ENCODE measurements around the gene KRT76.

The KRT76 gene

DNA sequence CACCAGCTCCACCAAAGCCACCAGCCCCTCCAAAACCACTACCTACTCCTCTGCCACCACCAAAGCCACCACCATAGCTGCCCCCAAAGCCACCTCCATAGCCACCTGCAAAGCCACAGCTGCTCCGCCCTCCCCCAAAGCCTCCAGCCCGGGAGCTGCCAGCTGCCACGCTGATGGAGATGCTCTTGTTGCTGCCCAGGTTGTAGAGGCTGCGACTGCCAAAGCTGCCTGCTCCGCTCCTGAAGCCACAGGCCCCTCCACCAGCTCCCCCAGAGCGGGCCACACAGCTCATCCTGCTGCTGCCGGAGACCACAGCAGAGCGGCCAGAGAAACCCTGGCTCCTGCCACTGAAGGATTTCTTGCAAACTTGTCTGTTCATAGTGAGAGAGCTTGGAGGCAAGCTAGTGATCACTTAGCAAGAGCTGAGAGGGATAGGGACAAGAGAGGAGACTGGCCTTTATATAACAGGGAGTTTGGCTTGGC lies at the start of gene KRT76:
KRT76 (minus strand) TSS at position 433 of the 483 bp plus-strand sequence; CDS start at position 379, 54 bp downstream.
- DNase-seq (ENCODE audit: low spot score) = no peak

DNA sequence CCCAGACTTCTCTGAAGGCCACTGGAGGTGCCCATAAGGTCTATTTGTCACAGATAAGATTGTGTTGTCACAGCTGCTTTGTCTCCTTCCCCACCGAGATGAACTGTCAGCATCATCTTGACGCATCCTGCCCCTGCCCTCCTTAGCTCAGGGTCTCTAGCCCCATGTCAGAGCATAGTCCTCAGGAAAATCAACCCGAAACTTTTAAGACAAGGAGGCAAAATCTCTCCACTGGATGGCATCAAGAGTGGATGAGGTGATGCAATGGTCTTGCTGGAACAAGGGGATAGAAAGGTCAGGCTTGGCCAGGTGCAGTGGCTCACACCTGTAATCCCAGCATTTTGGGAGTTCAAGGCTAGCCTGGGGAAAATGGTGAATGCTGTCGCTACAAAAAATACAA lies 48.8 kb upstream of the KRT76 start:
- no peak for DNase-seq (ENCODE audit: low spot score)

DNA sequence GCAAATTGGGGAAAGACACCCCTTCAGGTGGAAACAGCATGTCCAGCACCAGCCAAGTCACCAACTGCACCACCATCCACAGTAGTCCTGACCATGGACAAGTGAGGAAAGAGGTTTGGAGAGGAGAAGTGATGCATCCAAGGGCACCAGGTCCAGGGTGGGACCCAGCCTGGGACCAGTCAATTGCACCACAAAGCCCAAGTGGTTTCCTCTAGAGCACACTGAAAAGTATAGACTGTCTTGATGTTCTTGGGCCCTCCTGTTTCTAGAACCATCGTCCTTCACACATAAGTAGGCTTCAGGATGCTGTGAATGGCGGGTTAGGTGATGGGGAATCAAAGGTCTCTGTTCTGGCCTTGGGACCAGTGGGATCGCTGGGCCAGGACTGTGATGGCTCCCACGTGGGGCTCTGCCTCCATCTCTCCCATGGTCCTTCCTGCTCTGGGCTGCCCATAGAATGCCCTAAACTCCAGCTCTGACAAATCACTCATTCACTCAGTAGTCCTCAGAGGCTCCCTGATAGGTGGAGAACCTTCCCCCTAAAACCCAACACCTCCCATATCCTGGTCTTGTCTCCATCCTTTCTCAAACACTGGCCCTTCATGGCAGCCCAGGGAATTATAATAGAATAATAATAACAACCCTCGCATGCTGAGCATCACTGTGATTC lies 47.7 kb upstream of the KRT76 start:
- DNase-seq (ENCODE audit: low spot score) = no peak

DNA sequence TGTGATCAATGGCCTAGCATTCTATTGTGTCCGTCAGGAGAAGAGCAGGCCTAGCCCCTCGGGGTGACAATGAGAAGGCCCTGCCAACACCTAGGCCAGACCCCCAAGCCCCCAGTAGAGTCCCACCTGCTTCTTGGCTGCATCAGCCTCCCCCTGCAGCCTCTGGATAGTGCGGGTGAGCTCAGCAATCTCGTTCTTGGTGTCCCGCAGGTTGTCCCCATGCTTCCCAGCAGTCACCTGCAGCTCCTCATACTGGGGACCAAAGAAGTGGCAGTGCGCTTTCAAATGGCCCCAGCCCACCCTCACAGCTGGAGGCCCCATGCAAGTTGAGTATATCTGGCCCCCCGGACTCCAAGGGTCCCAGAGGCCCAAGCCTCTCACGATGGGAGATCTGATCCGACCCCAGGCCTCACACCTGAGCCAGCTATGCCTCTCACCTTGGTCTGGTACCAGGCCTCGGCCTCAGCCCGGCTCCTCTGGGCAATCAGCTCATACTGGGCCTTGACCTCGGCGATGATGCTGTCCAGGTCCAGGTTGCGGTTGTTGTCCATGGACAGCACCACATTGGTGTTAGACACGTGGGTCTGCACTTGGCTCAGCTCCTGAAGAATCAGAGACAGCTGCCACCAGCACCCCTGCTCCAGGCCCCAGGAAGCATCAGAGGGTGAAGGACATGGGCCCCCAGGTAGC lies 46.8 kb upstream of the KRT76 start:
- DNase-seq (ENCODE audit: low spot score) = no peak

DNA sequence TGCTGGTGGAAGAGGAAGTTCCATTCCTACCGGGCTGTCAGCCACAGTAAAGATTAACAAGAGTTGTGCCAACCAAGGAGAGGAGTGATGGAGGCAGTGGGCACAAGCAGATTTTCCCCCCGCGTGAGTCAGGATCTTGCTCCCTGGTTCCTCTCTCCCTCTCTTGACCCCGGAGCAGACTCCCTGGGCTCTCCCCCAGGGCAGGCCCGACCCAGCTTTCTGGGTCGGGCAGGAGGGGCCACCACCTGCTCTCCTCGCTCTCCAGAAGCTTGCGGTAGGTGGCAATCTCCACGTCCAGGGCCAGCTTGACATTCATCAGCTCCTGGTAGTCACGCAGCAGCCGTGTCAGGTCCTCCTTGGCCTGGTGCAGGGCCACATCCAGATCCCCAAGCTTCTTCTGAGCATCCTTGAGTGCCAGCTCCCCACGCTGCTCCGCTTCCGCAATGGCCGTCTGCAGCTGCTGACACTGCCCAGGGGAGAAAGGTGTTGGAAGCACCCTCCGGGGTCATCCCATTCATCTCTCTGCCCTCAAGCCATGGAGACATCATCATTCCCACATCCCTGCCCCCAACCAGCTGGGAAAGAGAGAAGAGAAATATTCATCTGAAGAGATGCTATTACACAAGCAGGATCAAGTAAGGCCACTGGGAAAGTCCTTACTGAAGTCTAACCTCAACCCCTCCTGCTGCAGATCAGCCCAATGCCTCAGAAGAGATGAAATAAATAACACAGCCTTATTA lies 45.8 kb upstream of the KRT76 start:
- DNase-seq (ENCODE audit: low spot score) = no peak

DNA sequence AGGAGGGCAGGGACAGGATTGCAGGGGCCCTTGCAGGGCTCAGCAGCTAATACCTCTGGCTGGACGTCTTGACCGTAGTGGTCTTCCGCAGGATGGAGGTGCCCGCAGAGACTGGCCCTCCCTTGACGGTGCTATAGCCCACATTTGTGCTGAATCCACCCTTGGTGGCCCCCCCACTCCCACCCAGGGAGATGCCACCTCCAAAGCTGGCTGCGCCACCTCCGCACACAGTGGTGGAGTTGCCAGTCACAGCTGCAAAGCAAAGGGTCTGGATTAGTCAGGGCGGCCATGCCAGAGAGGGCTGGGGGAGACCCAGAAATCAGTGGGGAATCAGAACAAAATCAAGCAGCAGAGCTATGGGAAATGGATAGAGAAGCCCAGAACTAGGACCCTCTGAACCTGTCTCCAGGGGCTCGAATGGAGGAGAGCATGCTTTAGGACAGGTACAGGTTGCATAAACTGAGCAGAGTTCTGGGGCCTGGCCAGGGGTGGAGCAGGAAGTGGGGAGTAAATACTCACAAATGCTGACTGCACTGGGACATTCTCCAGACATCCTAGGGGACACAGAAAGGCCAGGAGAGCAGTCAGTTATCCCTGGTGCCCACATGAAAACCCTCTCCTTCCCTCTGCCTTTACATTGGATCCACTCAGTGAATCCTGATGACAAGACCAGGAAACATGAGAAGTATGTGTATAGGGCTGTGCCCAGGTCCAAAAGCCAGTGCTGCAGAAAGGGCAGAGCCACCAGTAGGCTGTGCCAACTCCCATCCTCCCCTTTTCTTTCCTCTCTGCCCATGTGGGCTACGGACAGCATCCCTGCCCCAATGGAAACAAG lies 44.9 kb upstream of the KRT76 start:
- DNase-seq (ENCODE audit: low spot score) = no peak

DNA sequence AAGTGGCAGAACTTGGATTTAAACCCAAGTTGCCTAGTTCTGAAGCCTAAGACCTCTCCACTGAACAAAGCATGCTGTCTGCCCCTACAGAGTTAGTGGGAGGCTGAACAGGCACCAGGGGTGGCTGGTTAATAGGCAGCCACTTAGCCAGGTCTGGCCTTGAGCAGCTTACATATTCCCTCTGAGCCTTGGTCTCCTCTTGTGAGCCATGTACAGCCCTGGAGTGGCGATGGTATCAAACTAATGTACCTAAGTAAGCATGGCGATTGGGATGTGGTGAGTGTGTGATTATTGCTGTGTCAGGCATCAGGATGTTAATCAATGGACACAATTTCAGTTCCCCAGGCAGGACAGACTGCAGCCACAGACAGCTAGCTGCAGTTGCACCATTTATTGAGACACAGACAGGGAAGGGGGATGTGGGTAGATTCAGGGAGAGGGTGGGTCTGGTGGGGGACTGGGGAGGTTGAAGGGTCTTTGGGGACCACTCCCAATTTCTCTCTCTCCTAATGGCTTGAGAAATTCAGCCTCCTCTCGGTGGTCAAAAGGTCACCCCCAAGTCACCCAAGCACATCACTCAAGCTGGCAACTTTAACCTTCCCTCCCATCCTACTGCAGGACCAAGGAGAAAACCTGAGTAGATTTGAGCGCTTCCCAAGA lies 44.1 kb upstream of the KRT76 start:
- DNase-seq (ENCODE audit: low spot score) = no peak

DNA sequence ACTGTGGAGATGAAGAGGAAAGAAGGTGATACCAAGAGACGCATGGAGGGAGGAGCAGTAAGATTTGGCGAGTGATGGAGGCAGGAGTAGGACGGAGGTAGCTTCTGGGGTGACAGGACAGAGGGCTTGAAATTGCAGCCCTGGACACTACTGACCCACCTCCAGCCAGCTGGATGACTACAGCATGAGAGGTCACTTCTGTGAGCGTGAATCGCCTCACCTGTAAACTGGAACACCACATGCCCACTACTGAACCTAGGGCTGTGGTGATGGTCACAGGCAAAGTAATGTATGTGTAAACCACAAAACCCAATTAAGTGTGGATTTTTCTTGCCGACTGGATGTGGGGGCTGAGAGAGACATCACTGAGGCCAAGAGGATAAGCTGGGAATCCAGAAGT lies 43.4 kb upstream of the KRT76 start:
- DNase-seq (ENCODE audit: low spot score) = no peak

DNA sequence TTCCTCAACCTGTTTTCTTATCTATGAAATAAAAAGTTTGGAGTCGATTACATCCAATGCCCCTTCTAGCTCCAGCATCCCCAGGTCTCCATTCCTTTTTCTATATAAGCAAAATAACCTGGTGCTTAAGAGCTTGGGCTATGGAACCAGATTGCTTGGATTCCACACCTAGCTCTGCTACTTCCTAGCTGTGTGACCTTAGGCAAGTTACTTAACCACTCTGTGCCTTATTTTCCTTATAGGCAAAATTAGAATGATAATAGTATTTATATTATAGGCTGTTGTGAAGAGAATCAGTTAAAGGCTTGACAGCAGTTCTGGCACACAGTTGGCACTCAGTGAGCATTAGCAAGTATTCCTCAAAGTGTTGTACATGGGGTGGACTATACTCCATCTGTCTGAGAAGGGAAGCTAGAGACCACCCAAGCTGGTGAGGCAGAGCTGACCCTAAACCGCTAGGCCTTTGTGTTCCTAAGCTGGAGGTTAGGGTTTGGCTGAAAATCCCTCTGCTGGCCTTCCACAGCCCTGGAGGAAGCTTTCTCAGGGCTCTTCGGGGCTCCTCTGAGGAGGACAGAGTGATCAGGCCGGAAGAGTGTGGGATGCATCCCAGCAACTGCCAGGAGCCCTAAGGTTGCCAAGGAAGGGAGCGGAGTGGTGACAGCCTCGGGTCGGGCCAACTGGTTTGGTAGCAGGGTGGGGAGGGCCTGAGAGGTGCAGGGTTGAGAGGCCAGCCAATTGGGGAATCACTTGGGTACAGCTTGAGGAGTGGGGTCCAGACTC lies 42.8 kb upstream of the KRT76 start:
- DNase-seq (ENCODE audit: low spot score) = no peak

DNA sequence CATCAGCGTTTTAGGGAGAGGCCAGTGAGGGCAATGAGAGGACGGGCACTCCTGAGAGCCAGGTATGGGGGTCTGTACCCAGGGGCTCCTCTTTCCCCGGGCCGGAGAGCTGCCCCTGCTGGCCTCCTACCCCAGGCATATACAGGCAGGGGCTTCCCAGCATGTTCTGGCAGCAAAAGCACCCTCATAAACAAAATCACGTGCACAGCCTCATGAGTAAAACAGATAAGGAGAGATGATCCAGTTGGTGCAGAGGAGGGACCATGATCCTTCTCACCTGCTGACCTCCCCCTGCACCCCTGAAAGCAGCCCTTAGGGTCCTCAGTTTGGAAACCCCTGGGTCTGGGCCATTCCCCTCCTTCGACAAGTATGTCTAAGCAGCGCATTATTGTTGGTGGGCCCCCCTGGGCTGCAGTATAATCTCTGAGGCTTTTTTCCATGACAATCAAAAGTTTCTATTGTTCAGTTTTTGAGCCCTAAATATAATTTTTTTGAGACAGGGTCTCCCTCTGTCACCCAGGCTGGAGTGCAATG lies 41.8 kb upstream of the KRT76 start:
- no peak for DNase-seq (ENCODE audit: low spot score)

DNA sequence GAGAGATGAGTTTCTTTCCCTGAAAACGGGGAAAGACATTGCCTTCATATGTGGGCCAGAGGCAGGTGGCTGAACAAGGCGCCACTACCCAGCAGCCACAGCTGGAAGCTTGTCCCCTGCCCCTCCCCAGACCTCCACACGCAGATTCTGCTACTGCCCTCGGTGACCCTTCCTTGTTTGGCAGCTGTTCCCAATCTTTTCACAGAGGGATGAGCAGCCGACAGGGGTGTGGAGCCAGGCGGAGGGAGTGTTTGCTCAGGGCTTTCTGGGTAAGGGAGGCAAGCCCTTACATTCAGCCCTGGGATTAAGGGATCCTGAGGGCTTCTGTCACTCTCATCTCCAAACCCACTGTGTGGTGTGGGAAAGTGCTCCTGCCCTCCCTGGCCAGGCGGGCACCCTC lies 41.2 kb upstream of the KRT76 start:
- DNase-seq (ENCODE audit: low spot score) = no peak

DNA sequence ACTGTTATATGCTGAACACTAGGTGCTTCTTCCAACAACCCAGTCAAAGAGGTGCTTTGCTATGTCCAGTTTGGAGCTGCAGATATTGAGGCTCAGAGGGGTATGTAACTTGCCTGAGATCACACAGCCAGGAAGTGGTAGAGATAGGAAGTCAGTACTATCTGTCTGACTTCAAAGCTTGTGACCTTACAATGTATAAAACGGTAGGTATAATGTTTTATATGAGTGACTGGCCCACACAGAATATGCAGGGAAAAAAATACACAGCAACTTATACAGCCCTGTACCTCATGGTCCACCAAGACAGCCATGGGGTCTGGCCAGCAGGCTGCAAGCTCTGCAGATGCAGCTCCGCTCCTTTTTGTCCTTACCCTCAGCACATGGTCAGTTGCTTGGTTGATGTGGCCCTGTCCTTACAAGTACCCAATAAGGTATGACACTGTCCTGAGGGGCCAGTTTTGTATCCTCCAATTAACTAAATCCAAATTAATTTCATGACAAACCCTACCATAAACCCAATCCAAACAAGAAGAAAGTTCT lies 40.6 kb upstream of the KRT76 start:
- no peak for DNase-seq (ENCODE audit: low spot score)

DNA sequence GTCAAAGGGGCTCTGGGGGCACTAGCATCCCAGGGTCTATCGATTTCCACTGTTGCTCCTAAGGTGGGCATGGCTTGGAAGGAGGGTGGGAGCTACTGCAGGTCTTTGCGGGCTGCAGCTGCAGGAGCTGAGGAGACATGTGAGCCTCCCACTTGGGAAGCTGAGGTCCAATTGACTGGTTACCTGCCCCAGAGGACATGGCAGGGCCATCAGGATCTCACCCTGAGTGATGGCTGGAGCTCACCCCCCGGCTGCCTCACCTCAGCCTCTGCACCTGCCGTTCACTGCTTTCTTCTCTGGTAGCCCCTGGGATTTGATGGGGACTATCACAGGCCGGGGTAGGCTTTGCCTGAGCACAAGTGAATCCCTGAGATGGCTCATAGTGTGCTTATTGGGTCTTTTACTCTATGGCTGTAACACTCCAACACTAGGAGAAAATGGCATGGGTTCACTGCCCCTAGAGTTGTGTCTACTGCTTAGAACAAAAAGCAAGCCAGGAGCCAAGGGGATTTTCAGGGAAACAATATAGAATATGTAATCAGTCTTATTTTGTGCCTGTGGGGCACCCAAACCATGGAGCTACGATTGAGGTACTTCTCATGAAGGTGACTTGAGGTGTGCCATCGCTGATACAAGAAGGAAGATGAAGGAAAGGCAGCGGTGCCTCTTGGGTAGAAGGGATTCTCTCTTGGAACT lies 40.0 kb upstream of the KRT76 start:
- DNase-seq (ENCODE audit: low spot score) = no peak

DNA sequence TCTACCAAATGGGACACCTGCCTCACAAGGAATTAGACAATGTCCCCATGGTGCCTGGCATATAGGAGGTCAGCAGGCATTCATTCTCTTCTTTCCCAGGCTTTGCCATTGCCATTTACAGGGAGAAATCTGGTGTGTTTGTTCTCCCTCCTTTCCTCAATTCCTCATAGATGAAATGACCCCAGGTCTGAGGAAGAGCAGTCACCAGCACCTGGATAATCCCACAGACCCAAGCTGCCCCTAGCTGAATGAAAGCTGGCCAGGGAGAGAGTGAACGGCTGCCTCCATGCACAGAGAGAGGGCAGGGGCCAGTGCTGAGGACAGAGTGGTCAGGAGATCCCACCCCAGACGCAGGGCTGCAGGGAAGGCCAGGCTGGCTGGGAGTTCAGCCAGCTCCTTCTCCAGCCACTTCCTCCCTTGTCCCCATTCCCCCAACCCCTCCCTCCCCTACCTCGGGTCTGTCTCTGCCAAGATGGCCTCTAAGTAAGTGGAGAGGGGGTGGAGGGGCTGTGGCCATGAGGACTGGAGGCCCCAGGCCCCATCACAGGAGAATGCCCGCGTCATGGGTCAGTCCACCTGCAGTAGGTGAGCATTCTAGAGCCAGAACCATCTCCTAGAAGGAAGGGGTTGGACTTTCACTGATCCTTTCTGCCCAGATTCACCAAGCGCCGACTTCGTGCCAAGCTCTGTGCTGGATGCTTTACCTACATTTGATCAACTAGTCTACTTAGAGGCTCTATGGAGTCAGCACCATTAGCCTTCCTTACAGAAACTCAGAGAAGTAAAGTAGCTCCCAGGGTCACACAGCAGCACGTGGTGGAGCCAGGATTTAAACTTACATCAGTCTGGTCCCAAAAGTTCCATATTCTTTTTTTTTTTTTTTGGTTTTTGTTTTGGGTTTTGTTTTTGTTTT lies 38.8 kb upstream of the KRT76 start:
- no peak for DNase-seq (ENCODE audit: low spot score)

DNA sequence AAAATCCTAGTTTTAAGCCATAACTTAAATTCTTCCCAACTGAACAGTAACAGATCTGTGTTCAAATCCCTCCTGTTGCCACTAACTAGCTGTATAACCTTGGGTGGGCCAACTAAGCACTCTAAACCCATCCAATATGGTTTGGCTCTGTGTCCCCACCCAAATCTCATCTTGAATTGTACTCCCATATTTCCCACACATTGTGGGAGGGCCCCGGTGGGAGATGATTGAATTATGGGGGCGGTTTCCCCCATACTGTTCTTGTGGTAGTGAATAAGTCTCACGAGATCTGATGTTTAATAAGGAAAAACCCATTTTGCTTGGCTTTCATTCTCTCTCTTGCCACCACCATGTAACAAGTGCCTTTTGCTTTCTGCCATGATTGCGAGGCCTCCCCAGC lies 38.0 kb upstream of the KRT76 start:
- DNase-seq (ENCODE audit: low spot score) = no peak

DNA sequence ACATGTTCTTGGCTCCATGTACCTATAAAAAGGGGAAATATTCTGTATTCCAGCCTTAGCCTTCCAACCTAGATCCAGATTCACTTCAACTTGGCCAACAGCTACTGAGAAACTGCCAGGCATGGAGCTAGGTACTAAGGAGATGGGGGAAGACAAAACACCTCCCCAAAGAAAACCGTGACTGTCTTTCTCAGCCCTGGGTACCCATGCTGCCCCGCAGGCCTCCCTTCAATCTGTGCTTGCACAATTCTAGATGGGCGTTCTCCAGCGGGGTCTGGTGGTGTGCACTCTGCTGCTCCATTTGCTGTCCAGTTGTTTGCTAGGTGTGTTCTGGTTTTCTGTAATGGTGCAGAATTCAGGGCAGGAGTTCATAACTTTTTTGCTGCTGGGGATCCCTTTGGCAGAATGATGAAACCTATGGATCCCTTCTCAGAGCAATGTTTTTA lies 37.6 kb upstream of the KRT76 start:
- no peak for DNase-seq (ENCODE audit: low spot score)

DNA sequence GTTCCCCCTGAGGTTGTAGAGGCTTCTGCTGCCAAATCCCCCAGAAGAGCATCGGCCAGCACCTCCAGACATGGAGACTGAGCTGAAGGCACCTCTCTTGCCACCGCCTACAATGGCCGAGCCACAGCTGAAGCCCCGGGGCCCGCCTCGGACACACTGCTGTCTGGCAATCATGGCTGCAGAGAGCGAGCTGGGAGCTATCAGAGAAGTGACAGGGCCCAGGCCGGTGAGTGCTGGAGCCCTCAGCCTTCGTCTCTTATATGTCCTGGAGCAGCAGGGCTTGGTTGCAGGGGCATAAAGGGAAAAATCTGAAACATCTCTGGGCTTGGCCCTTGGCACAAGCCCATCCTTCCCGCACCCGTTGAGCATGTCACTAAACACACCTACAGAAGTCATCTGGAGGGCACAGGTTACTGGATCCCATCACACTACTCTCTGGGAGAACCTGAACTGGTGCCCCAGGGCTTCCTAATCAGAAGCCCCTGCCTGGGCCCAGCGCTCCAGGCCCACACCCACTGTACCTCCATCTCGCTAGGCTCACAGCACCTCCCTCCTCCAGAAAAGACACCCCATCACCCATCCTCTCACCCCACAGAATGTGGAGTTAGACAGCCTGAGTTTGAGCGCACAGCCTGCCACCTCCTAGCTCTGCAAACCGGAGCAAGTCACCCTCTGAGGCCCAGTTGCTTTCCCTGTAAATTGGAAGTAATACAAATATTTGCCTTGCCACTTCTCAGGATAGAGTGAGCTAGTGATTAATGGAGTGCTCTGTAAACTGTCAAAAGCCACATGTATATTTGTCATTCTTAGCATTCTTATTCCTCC lies 37.0 kb upstream of the KRT76 start, which contains the start of gene KRT4:
KRT4 (minus strand) TSS at position 232 of the 825 bp plus-strand sequence; CDS start at position 174, 58 bp downstream.
- DNase-seq (ENCODE audit: low spot score) = no peak

Measured in putamen (tissue), 1 donor.